Mesenchymal stem cell (in vitro differentiated cells and primary cell): ENCODE data around the gene ARHGAP42.

Experiments used
- DNase-seq: peaks from one replicate; pipeline ENCODE4 v3.0.0-alpha.2; 2013
- H2AFZ ChIP-seq: one replicate; pipeline ENCODE4 v1.6.1; 2013; ENCODE audit warnings: low read depth, mild to moderate bottlenecking, control low read depth, inconsistent platforms, low read length, moderate library complexity
- H2AK5ac ChIP-seq: 2 replicates; pipeline ENCODE4 v1.6.1; 2013; ENCODE audit warnings: low read length, moderate library complexity, mild to moderate bottlenecking, inconsistent platforms; ENCODE audit not compliant: severe bottlenecking
- H2BK120ac ChIP-seq: one replicate; pipeline ENCODE4 v1.6.1; 2013; ENCODE audit warnings: low read depth, mild to moderate bottlenecking, inconsistent platforms, low read length, moderate library complexity
- H2BK12ac ChIP-seq, 2 experiments: one replicate each; pipeline ENCODE4 v1.6.1; 2013; ENCODE audit warnings: inconsistent platforms in 2 of 2, low read length in 2 of 2, mild to moderate bottlenecking in 2 of 2, moderate library complexity in 2 of 2, control low read depth in 1 of 2
- H2BK15ac ChIP-seq: one replicate; pipeline ENCODE4 v1.6.1; 2013; ENCODE audit warnings: mild to moderate bottlenecking, low read depth, inconsistent platforms; ENCODE audit not compliant: poor library complexity, severe bottlenecking
- H2BK5ac ChIP-seq: 2 replicates; pipeline ENCODE4 v1.6.1; 2013; ENCODE audit warnings: low read depth, mild to moderate bottlenecking, low read length, control low read depth, inconsistent platforms; ENCODE audit not compliant: poor library complexity, severe bottlenecking
- H3K14ac ChIP-seq, 2 experiments: one replicate each; pipeline ENCODE4 v1.6.1; 2013; ENCODE audit warnings: inconsistent platforms in 2 of 2, low read length in 2 of 2, control low read depth in 1 of 2, mild to moderate bottlenecking in 1 of 2, moderate library complexity in 1 of 2
- H3K18ac ChIP-seq, 2 experiments: one replicate each; pipeline ENCODE4 v1.6.1; 2013; ENCODE audit warnings: inconsistent platforms in 2 of 2, low read length in 2 of 2, control low read depth in 1 of 2, low read depth in 1 of 2, mild to moderate bottlenecking in 1 of 2
- H3K23ac ChIP-seq, 2 experiments: one replicate each; pipeline ENCODE4 v1.6.1; 2013; ENCODE audit warnings: inconsistent platforms in 2 of 2, low read length in 2 of 2, mild to moderate bottlenecking in 2 of 2, moderate library complexity in 2 of 2, control low read depth in 1 of 2
- H3K27ac ChIP-seq: 2 replicates; pipeline ENCODE4 v1.5.1; 2013; ENCODE audit warnings: mild to moderate bottlenecking, moderate library complexity, low read length, control low read depth, inconsistent platforms; ENCODE audit not compliant: poor library complexity, severe bottlenecking
- H3K27me3 ChIP-seq, 2 experiments: 2 replicates each; pipeline versions ENCODE4 v1.6.1 to v1.7.0; 2013; ENCODE audit warnings: low read length in 2 of 2, mild to moderate bottlenecking in 2 of 2, moderate library complexity in 2 of 2, control low read depth in 1 of 2, inconsistent platforms in 1 of 2; ENCODE audit not compliant: control insufficient read depth in 1 of 2, insufficient read depth in 1 of 2
- H3K36me3 ChIP-seq, 2 experiments: 2 replicates each; pipeline versions ENCODE4 v1.6.1 to v1.7.0; 2013; ENCODE audit warnings: low read length in 2 of 2, control low read depth in 1 of 2, inconsistent platforms in 1 of 2, low read depth in 1 of 2, mild to moderate bottlenecking in 1 of 2; ENCODE audit not compliant: insufficient read depth in 2 of 2, control insufficient read depth in 1 of 2
- H3K4ac ChIP-seq, 2 experiments: one replicate each; pipeline ENCODE4 v1.6.1; 2013; ENCODE audit warnings: inconsistent platforms in 2 of 2, low read length in 2 of 2, mild to moderate bottlenecking in 2 of 2, moderate library complexity in 2 of 2, control low read depth in 1 of 2, low read depth in 1 of 2
- H3K4me1 ChIP-seq: 2 replicates; pipeline ENCODE4 v1.6.1; 2013; ENCODE audit warnings: low read depth, low read length, control low read depth; ENCODE audit not compliant: control insufficient read depth, insufficient read depth
- H3K4me2 ChIP-seq: 2 replicates; pipeline ENCODE4 v1.6.1; 2013; ENCODE audit warnings: low read length, mild to moderate bottlenecking, inconsistent platforms; ENCODE audit not compliant: poor library complexity, severe bottlenecking
- H3K4me3 ChIP-seq, 2 experiments: 2 replicates each; pipeline versions ENCODE4 v1.5.1 to v1.7.0; 2013; ENCODE audit warnings: low read length in 2 of 2, mild to moderate bottlenecking in 2 of 2, control low read depth in 1 of 2, low read depth in 1 of 2; ENCODE audit not compliant: insufficient read depth in 1 of 2
- H3K79me1 ChIP-seq: replicated peaks from 2 replicates; pipeline ENCODE4 v1.6.1; 2013; ENCODE audit warnings: mild to moderate bottlenecking, control low read depth, low read length, inconsistent platforms; ENCODE audit not compliant: poor library complexity, severe bottlenecking
- H3K9ac ChIP-seq: 2 replicates; pipeline ENCODE4 v1.7.0; 2013; ENCODE audit warnings: mild to moderate bottlenecking, low read length, moderate library complexity
- H3K9me3 ChIP-seq: 2 replicates; pipeline ENCODE4 v1.7.0; 2013; ENCODE audit warnings: mild to moderate bottlenecking, low read length; ENCODE audit not compliant: control insufficient read depth
- H4K8ac ChIP-seq: one replicate; pipeline ENCODE4 v1.6.1; 2013; ENCODE audit warnings: inconsistent platforms, mild to moderate bottlenecking, low read length, moderate library complexity
- H4K91ac ChIP-seq: one replicate; pipeline ENCODE4 v1.6.1; 2013; ENCODE audit warnings: mild to moderate bottlenecking, low read length, inconsistent platforms
- WGBS: methylation state at CpG from one replicate; pipeline ENCODE4 v1.1.7; 2013; ENCODE audit warnings: mixed read lengths; 5-methylcytosine and 5-hydroxymethylcytosine counted together

Gene ARHGAP42

GRCh38 chr11:100794446-100794845 lies 107.4 kb downstream of the ARHGAP42 start:
- H3K27ac ChIP-seq, result no peak overlapping the region
- no peak overlapping the region for H3K4me3 ChIP-seq
- H3K14ac ChIP-seq, result no peak overlapping the region
- H2AK5ac ChIP-seq, result no peak overlapping the region
- no peak overlapping the region for H2BK15ac ChIP-seq
- H2AFZ ChIP-seq, result no peak overlapping the region
- no peak overlapping the region for H3K9ac ChIP-seq
- no peak overlapping the region for H4K8ac ChIP-seq
- no peak for DNase-seq
- H3K4ac ChIP-seq, result no peak overlapping the region
- H3K18ac ChIP-seq, result no peak overlapping the region
- H3K4me1 ChIP-seq, result peaks cover 3% of the 10 kb centered on the region
- H3K79me1 ChIP-seq, result peaks cover 22% of the 10 kb centered on the region
- no peaks in the 10 kb centered on the region for H3K9me3 ChIP-seq
- no peak overlapping the region for H4K91ac ChIP-seq
- WGBS, result 60% methylated on average over 1 of the region's 2 CpGs
- no peak overlapping the region for H2BK12ac ChIP-seq
- H2BK5ac ChIP-seq, result no peak overlapping the region
- H3K27me3 ChIP-seq, result no peaks in the 10 kb centered on the region
- H3K23ac ChIP-seq, result no peak overlapping the region
- H3K36me3 ChIP-seq, result no peaks in the 10 kb centered on the region
- no peak overlapping the region for H3K4me2 ChIP-seq
- H2BK120ac ChIP-seq, result no peak overlapping the region

GRCh38 chr11:100799445-100799844 lies 112.4 kb downstream of the ARHGAP42 start:
- Histone ChIP-seq H3K9ac (no peak overlapping the region), H3K9me3 (no peaks in the 10 kb centered on the region), H4K91ac (no peak overlapping the region), H3K23ac (no peak overlapping the region), H2AFZ (no peak overlapping the region), H2BK15ac (no peak overlapping the region), H2BK5ac (no peak overlapping the region), H3K18ac (no peak overlapping the region), H3K14ac (no peak overlapping the region), H3K4me3 (no peak overlapping the region), H3K79me1 (peaks cover 31% of the 10 kb centered on the region), H2AK5ac (no peak overlapping the region), H2BK120ac (no peak overlapping the region), H3K36me3 (no peaks in the 10 kb centered on the region), H3K4me1 (no peaks in the 10 kb centered on the region), H3K4me2 (no peak overlapping the region), H4K8ac (no peak overlapping the region), H3K4ac (no peak overlapping the region), H2BK12ac (no peak overlapping the region), H3K27ac (no peak overlapping the region), H3K27me3 (no peaks in the 10 kb centered on the region)
- 84% methylated on average over 3 of the region's 3 CpGs for WGBS
- no peak for DNase-seq

GRCh38 chr11:100800202-100800601 lies 113.1 kb downstream of the ARHGAP42 start:
- peaks cover 31% of the 10 kb centered on the region for H3K79me1 ChIP-seq
- H3K27ac ChIP-seq, result no peak overlapping the region
- H3K36me3 ChIP-seq, result no peaks in the 10 kb centered on the region
- no peak overlapping the region for H2BK12ac ChIP-seq
- H2AFZ ChIP-seq, result no peak overlapping the region
- no peak overlapping the region for H2BK120ac ChIP-seq
- H3K4me3 ChIP-seq, result no peak overlapping the region
- H3K23ac ChIP-seq, result no peak overlapping the region
- no peaks in the 10 kb centered on the region for H3K4me1 ChIP-seq
- peak overlapping the region in 1 of 2 experiments; percentile 52 for H3K18ac ChIP-seq
- H3K4ac ChIP-seq, result no peak overlapping the region
- WGBS, result 71% methylated on average over 2 of the region's 2 CpGs
- no peaks in the 10 kb centered on the region for H3K27me3 ChIP-seq
- peak overlapping the region; percentile 54 for H2AK5ac ChIP-seq
- no peak overlapping the region for H4K8ac ChIP-seq
- H2BK5ac ChIP-seq, result no peak overlapping the region
- no peak overlapping the region for H4K91ac ChIP-seq
- DNase-seq, result peak; percentile 25
- H2BK15ac ChIP-seq, result no peak overlapping the region
- H3K9ac ChIP-seq, result no peak overlapping the region
- H3K9me3 ChIP-seq, result no peaks in the 10 kb centered on the region
- H3K4me2 ChIP-seq, result no peak overlapping the region
- H3K14ac ChIP-seq, result peak overlapping the region in 1 of 2 experiments; percentile 48

GRCh38 chr11:100801225-100801999 lies 114.3 kb downstream of the ARHGAP42 start:
- Histone ChIP-seq H2BK5ac (no peak overlapping the region), H3K36me3 (no peaks in the 10 kb centered on the region), H2BK12ac (no peak overlapping the region), H3K27me3 (no peaks in the 10 kb centered on the region), H2AK5ac (no peak overlapping the region), H3K79me1 (peaks cover 30% of the 10 kb centered on the region), H3K4me1 (no peaks in the 10 kb centered on the region), H3K9ac (no peak overlapping the region), H3K23ac (no peak overlapping the region), H3K9me3 (no peaks in the 10 kb centered on the region), H4K91ac (no peak overlapping the region), H2BK120ac (no peak overlapping the region), H4K8ac (no peak overlapping the region), H3K27ac (no peak overlapping the region), H2BK15ac (no peak overlapping the region), H3K18ac (no peak overlapping the region), H2AFZ (no peak overlapping the region), H3K4ac (no peak overlapping the region), H3K4me3 (no peak overlapping the region), H3K14ac (no peak overlapping the region), H3K4me2 (no peak overlapping the region)
- DNase-seq, result no peak
- 96% methylated on average over 3 of the region's 3 CpGs for WGBS
